MCF 10A (cell line): ENCODE measurements around the gene TOR1B. TPM values are rescaled to one million over a fixed set of nuclear protein-coding genes. Genes with fewer than 3 reads are reported as not detected.
"Not testable (repeated sequence)": the region's sequence is repeated elsewhere in the genome, so short reads cannot be mapped to it uniquely, and the experiment has no call there.

Experiments
- BruUV-seq: library from RNA; stranded (reverse); fragments of 400-500 nt; replicated peaks from 2 replicates; lab custom pipeline; 2021; lab: Mats Ljungman, UMichigan
- CTCF ChIA-PET: fragments of 300-600 bp; sonication (Branson Sonifier 250); formaldehyde crosslinking; extraction: SDS; loops from one replicate; lab custom pipeline; 2021; ENCODE audit warnings: antibody characterized with exemption, inconsistent platforms; lab: Yijun Ruan, JAX
- POLR2A ChIA-PET: fragments of 300-600, 350-650 bp; sonication (Branson Sonifier 250); formaldehyde crosslinking; extraction: SDS; loops from one replicate; lab custom pipeline; 2020; ENCODE audit warnings: antibody characterized with exemption, inconsistent platforms; lab: Yijun Ruan, JAX
- DNase-seq: peaks from one replicate; pipeline ENCODE4 v3.0.0-alpha.2; 2018; ENCODE audit not compliant: unreplicated experiment
- H3K27ac Mint-ChIP-seq: one replicate; pipeline ENCODE4 v1.8.0; 2022; ENCODE audit warnings: mild to moderate bottlenecking, low read depth, mixed read lengths; ENCODE audit not compliant: unreplicated experiment
- H3K27me3 Mint-ChIP-seq: one replicate; pipeline ENCODE4 v1.8.0; 2022; ENCODE audit warnings: mixed read lengths; ENCODE audit not compliant: insufficient read depth, unreplicated experiment
- H3K36me3 Mint-ChIP-seq: one replicate; pipeline ENCODE4 v1.8.0; 2022; ENCODE audit warnings: mild to moderate bottlenecking, moderate library complexity, mixed read lengths; ENCODE audit not compliant: insufficient read depth, unreplicated experiment
- H3K4me1 Mint-ChIP-seq: one replicate; pipeline ENCODE4 v1.8.0; 2022; ENCODE audit warnings: mixed read lengths; ENCODE audit not compliant: insufficient read depth, unreplicated experiment
- H3K4me3 Mint-ChIP-seq: one replicate; pipeline ENCODE4 v1.8.0; 2022; ENCODE audit warnings: mild to moderate bottlenecking, moderate library complexity, mixed read lengths; ENCODE audit not compliant: unreplicated experiment
- H3K9me3 Mint-ChIP-seq: one replicate; pipeline ENCODE4 v1.8.0; 2022; ENCODE audit warnings: mixed read lengths; ENCODE audit not compliant: unreplicated experiment
- intact Hi-C: fragments of 100-400 bp; cut with micrococcal nuclease; formaldehyde crosslinking; loops from 2 replicates; pipeline ENCODE4 v1.14.1; 2022
- total RNA-seq: library from RNA; stranded (reverse); gene quantifications from 2 replicates; pipeline ENCODE4 v1.2.3, GENCODE V29; 2022
- TF ChIP-seq, protein P1 (sequence below): fragments of 200-600 bp; IDR thresholded peaks from one replicate; pipeline ENCODE4 v1.8.0; 2022; ENCODE audit warnings: antibody characterized with exemption, mild to moderate bottlenecking; ENCODE audit not compliant: unreplicated experiment

The TOR1B gene
- total RNA-seq, 1 experiment from 2014 or later = 14.8 TPM

DNA sequence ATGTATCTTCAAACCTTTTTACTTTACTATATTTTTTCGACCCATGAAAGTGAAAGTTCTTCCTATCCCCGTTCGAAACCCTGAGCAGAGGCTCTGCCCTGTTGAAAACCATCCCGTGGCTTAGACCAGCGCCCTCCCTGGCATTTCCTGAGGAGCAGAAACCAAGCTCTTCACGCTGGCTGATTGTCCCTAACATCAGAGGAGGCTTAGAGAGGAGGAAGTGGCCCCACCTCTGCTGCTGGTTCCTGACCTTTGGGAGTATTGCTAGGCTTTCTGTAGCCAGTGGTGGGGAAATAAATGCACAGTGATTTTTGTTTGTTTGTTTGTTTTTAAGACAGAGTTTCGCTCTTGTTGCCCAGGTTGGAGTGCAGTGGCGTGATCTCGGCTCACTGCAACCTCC, 45.9 kb upstream of the TOR1B start:
- ChIA-PET CTCF (interaction anchor here (0.8 to 0.9 kb wide), 2 partner anchors 24 to 131 kb away, joined by 3 to 4 read pairs; no protein-coding TSS in a partner anchor), POLR2A (interaction anchor here (8.9 kb wide), 1 partner anchor 18 kb away, joined by 293 read pairs; no protein-coding TSS in a partner anchor)

DNA sequence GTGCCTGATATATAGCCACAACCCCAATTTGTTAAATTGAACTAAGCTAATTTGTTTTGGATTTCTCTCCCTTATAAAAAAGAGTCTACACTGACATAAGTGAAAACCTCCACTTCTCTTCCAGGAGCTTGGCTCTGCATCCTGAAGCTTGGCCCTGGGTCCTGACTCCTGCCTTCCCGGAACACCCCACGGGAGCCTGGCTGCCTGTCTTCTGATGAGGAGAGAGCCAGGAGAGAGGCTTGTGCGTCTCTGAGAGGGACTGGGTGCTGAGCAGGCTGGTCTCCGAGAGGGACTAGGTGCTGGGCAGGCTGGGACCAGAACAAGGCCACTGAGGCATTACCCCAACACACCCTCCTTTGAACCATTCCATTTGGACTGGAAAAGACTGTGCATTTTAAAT, 43.7 kb upstream of the TOR1B start:
- Mint-ChIP-seq H3K27ac (no peak overlapping the region), H3K27me3 (no peaks in the 10 kb centered on the region), H3K9me3 (no peaks in the 10 kb centered on the region), H3K4me3 (no peak overlapping the region), H3K4me1 (peaks cover 9% of the 10 kb centered on the region), H3K36me3 (peaks cover 4% of the 10 kb centered on the region)
- TF ChIP-seq, protein P1, sequence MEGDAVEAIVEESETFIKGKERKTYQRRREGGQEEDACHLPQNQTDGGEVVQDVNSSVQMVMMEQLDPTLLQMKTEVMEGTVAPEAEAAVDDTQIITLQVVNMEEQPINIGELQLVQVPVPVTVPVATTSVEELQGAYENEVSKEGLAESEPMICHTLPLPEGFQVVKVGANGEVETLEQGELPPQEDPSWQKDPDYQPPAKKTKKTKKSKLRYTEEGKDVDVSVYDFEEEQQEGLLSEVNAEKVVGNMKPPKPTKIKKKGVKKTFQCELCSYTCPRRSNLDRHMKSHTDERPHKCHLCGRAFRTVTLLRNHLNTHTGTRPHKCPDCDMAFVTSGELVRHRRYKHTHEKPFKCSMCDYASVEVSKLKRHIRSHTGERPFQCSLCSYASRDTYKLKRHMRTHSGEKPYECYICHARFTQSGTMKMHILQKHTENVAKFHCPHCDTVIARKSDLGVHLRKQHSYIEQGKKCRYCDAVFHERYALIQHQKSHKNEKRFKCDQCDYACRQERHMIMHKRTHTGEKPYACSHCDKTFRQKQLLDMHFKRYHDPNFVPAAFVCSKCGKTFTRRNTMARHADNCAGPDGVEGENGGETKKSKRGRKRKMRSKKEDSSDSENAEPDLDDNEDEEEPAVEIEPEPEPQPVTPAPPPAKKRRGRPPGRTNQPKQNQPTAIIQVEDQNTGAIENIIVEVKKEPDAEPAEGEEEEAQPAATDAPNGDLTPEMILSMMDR = no peak
- intact Hi-C loops = no loop called here
- ChIA-PET CTCF (interaction anchor here (0.5 to 1.2 kb wide), 5 partner anchors 9 to 1555 kb away, joined by 3 to 4 read pairs (median 3); no protein-coding TSS in a partner anchor), POLR2A (interaction anchor here (0.7 to 8.5 kb wide), 4 partner anchors 8 to 22 kb away, joined by 3 to 62 read pairs (median 8); partner anchors contain the start of gene PTGES)
- BruUV-seq = no TSS peak
- no peak for DNase-seq

More for the DNA sequence above, 45.9 kb upstream of the TOR1B start:
- no peak overlapping the region for H3K27ac Mint-ChIP-seq
- TF ChIP-seq, protein P1 = no peak
- no peaks in the 10 kb centered on the region for H3K27me3 Mint-ChIP-seq
- intact Hi-C loops = no loop called here
- DNase-seq = no peak
- H3K36me3 Mint-ChIP-seq = no peaks in the 10 kb centered on the region
- no TSS peak for BruUV-seq
- H3K9me3 Mint-ChIP-seq = no peaks in the 10 kb centered on the region
- H3K4me3 Mint-ChIP-seq = no peak overlapping the region
- no peaks in the 10 kb centered on the region for H3K4me1 Mint-ChIP-seq

DNA sequence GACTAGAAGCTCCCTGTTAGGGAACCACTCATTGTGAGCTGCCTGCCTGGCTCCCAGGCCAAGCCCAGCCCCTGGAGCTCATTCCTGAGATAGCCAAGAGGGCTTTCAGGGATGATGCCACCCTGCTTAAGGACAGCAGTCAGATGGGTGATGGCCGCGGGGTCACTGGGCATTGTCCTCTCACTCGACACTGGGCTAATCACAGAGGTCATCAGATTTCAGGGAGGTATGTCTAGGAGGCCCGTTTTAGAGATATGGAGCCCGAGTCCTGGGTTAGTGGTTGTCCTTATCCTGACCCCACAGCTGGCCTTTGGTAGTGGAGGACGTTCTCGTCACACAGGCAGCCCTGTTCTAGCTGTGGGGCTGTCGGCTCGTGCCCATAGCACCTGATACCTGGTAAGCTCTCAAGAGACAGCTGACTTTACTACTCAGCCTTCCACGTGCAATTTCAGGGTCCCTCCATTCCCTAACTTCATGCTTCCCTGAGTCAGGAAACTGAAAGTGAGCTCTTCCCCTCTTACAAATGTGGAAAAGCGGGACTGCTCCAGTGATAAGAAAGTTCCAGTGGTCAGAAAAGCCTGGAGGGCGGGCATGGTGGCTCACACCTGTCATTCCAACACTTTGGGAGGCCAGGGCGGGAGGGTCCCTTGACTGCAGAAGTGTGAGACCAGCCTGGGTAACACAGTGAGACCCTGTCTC, 43.0 kb upstream of the TOR1B start:
- Mint-ChIP-seq H3K4me1 (peaks cover 9% of the 10 kb centered on the region), H3K27me3 (no peaks in the 10 kb centered on the region), H3K9me3 (no peaks in the 10 kb centered on the region), H3K36me3 (peaks cover 4% of the 10 kb centered on the region), H3K4me3 (no peak overlapping the region), H3K27ac (no peak overlapping the region)
- intact Hi-C loops = no loop called here
- TF ChIP-seq, protein P1 = no peak
- no peak for DNase-seq
- BruUV-seq = no TSS peak
- POLR2A ChIA-PET = interaction anchor here (0.7 to 8.5 kb wide), 4 partner anchors 9 to 23 kb away, joined by 3 to 62 read pairs (median 8); partner anchors contain the start of gene PTGES
- CTCF ChIA-PET = interaction anchor here (0.5 to 1.2 kb wide), 4 partner anchors 9 to 1556 kb away, joined by 3 to 4 read pairs (median 3); no protein-coding TSS in a partner anchor

DNA sequence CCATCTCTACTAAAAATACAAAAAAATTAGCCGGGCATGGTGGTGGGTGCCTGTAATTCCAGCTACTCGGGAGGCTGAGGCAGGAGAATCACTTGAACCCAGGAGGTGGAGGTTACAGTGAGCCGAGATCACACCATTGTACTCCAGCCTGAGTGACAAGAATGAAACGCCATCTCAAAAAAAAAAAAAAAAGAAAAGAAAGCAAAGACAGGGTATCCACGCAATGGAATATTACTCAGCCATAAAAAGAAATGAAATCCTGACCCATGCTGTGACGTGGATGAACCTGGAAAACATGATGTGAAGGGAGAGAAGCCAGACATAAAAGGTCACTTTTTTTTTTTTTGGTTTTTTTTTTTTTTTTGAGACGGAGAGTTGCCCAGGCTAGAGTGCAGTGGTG, 42.2 kb upstream of the TOR1B start:
- intact Hi-C loops, H3K4me3 Mint-ChIP-seq, H3K27ac Mint-ChIP-seq, H3K36me3 Mint-ChIP-seq, BruUV-seq, DNase-seq, H3K27me3 Mint-ChIP-seq, H3K9me3 Mint-ChIP-seq, H3K4me1 Mint-ChIP-seq, CTCF ChIA-PET: not testable (repeated sequence)
- POLR2A ChIA-PET = interaction anchor here (1.3 to 8.5 kb wide), 4 partner anchors 10 to 16 kb away, joined by 7 to 62 read pairs (median 11); partner anchors contain the start of gene PTGES
